ENCODE results near the gene BAZ2B.

Gene BAZ2B

GRCh38 chr2:159468257-159468656 is 148.1 kb downstream of the BAZ2B start:
- no peak overlapping the region for H3K4me3 ChIP-seq (ENCODE audit: control insufficient read depth, low read depth, low read length)
- TF ChIP-seq CTCF (IDR thresholded peaks at IDR 0.05; ENCODE audit: control insufficient read depth, insufficient read depth, low read depth, low read length, missing control alignments), result no peak
- no peak for DNase-seq (ENCODE audit: low read depth)

DNA sequence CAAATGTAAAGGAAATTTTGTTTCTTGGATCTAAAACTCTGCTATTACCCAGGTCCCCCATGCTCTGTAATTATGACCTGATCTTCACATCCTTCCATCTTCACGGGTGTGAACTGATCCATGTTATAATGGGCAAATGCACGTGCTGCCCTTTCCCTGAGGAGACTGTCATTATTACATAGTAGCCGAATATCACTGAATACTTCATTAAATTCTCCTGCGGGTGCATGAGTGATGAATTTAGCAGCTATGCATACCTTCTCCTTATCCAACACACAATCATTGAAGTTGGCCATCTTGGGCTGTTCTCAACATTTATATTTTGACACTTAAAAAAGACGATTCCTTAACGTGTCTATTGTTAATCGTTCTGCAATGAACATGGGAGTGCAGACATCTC is 153.4 kb downstream of the BAZ2B start:
- TF ChIP-seq CTCF (IDR thresholded peaks at IDR 0.05; ENCODE audit: control insufficient read depth, insufficient read depth, low read depth, low read length, missing control alignments), result no peak

DNA sequence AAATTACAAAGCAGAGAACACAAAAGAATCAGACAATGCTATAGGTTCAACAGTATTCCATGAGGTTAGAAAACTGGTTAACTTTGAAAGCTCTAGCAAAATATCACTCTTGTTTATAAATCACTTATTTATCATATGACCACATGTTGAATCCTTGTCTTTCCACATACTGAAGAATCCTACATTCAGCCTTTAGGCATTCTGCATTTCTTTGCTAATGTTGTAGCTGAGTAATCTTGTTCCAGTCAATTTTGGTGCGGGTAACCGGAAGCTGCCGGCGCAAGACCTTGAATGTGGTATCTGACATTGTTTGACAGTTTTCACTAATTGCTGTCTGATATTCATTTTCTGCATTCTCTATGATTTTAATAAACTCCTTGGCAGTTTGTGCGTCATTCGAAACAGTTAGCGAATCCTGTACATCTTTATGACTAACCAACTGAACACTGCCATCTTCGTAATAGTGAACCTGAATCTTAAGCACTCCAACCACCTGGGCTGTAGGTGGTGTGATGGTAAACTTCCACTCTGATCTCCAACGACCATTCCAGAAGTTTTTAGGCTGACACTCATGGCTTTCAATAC is 154.1 kb downstream of the BAZ2B start:
- no peak overlapping the region for H3K4me3 ChIP-seq (ENCODE audit: control insufficient read depth, low read depth, low read length)
- DNase-seq (ENCODE audit: low read depth), result no peak
- TF ChIP-seq CTCF (IDR thresholded peaks at IDR 0.05; ENCODE audit: control insufficient read depth, insufficient read depth, low read depth, low read length, missing control alignments), result no peak

More for the DNA sequence above, 153.4 kb downstream of the BAZ2B start:
- no peak overlapping the region for H3K4me3 ChIP-seq (ENCODE audit: control insufficient read depth, low read depth, low read length)
- DNase-seq (ENCODE audit: low read depth), result no peak

DNA sequence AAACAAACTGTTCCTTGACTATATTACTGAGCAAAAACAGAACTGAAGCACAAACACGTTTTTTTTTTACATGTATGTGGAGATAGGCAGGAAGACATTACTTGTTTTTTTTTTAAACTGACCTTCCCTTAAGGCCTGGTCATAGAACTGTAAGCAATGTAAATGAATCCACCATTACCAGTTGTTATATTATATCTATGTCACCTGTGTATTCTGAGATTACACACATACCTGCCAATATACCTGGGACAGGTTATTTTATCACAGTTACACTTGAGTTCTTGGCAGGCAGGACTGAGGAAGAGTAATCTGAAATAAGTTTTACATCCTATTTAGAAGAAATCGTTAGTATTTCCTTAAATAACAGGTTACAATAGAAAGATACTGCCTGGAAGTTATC is 155.3 kb downstream of the BAZ2B start:
- no peak for DNase-seq (ENCODE audit: low read depth)
- TF ChIP-seq CTCF (IDR thresholded peaks at IDR 0.05; ENCODE audit: control insufficient read depth, insufficient read depth, low read depth, low read length, missing control alignments), result no peak
- no peak overlapping the region for H3K4me3 ChIP-seq (ENCODE audit: control insufficient read depth, low read depth, low read length)

DNA sequence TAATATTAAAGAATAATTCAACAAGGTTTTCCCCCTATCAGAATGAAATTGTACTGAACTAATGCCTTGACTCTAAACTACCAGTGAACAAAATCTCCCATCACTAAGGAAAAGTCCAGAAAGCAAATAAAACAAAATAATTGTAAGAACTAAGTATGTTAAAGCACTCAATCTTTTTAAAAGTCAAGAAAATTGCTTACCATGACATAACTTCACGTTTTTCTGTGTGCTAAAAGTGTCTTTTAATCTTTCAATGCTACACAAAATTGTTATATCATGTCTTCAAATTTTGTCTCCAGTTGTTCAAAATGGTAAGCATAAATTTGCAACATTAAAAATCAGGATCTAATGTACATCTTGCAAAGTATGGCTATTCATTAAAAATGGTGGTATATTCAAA is 156.1 kb downstream of the BAZ2B start:
- DNase-seq (ENCODE audit: low read depth), result no peak
- H3K4me3 ChIP-seq (ENCODE audit: control insufficient read depth, low read depth, low read length), result no peak overlapping the region
- TF ChIP-seq CTCF (IDR thresholded peaks at IDR 0.05; ENCODE audit: control insufficient read depth, insufficient read depth, low read depth, low read length, missing control alignments), result no peak

DNA sequence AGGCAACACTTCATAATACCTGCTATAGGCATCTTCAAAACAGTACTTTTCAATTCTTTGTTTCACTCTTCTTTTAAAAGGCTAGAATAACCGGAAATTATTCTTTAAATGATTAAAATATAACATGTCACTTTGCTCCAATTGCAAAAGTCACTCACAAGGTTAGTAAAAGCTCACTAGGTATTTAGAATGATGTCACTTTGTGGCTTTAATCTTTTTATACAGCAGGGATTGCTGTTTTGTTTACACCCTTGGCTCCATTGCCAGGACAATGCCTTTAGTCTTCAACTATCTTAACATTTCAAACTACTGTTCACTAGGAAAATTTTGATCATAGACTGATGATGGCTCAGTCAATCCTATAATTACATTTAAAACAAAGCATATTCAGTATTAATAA is 157.1 kb downstream of the BAZ2B start:
- TF ChIP-seq CTCF (IDR thresholded peaks at IDR 0.05; ENCODE audit: control insufficient read depth, insufficient read depth, low read depth, low read length, missing control alignments), result no peak
- no peak for DNase-seq (ENCODE audit: low read depth)
- no peak overlapping the region for H3K4me3 ChIP-seq (ENCODE audit: control insufficient read depth, low read depth, low read length)

GRCh38 chr2:159457589-159457988 is 158.8 kb downstream of the BAZ2B start:
- no peak overlapping the region for H3K4me3 ChIP-seq (ENCODE audit: control insufficient read depth, low read depth, low read length)
- no peak for DNase-seq (ENCODE audit: low read depth)
- TF ChIP-seq CTCF (IDR thresholded peaks at IDR 0.05; ENCODE audit: control insufficient read depth, insufficient read depth, low read depth, low read length, missing control alignments), result no peak

Data from AG09309 (cell line).